ENCODE results near the gene CFD.

Gene CFD

DNA sequence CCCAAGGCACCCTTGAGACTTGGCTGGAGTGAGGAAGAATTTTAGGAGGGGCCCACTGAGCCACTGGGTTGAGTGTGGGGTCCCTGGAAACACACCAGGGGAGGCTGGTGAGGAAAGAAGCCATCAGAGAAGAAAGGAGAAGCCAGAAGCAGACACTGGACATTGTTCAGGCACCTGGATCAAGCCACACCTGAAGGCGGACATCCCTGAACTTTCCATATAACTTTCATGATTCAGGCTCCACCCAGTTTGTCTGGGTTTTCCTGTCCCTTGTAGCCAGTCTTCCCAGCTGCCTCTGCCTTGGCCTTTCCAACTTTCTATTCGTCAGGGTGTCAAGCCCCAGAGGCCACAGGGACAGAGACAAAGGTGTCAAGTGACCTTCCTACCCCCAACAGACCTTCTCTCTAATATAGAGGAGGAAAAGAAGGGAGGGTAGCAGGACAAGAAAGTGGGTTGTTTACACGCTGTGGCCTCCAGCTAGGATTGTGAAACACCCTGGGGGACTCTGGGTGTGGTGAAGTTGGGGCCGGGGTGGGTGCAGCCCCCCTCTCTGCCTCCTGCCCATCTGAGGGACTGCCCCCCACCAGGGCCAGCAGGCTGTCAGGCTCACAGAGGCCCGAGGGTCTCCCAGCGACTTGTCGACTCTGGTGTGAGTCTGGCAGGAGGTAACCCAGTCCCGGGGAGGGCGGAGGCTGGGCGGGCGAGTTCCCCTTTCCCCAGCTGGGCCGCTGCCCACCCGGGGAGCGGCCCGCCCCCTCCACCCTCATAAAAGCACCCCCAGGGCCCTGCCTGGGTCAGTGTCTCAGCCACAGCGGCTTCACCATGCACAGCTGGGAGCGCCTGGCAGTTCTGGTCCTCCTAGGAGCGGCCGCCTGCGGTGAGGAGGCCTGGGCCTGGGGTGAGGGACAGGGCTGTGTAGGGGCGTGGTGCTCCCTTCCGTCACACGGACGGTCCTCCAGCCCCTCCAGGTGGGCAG is at the start of gene CFD:
Gene CFD, plus strand, starts transcription at position 797 of the 976 bp plus-strand sequence. Its CDS starts 26 bp downstream, at position 823.
- TF ChIP-seq, protein P1, sequence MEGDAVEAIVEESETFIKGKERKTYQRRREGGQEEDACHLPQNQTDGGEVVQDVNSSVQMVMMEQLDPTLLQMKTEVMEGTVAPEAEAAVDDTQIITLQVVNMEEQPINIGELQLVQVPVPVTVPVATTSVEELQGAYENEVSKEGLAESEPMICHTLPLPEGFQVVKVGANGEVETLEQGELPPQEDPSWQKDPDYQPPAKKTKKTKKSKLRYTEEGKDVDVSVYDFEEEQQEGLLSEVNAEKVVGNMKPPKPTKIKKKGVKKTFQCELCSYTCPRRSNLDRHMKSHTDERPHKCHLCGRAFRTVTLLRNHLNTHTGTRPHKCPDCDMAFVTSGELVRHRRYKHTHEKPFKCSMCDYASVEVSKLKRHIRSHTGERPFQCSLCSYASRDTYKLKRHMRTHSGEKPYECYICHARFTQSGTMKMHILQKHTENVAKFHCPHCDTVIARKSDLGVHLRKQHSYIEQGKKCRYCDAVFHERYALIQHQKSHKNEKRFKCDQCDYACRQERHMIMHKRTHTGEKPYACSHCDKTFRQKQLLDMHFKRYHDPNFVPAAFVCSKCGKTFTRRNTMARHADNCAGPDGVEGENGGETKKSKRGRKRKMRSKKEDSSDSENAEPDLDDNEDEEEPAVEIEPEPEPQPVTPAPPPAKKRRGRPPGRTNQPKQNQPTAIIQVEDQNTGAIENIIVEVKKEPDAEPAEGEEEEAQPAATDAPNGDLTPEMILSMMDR (IDR thresholded peaks at IDR 0.05; ENCODE audit: insufficient read depth, missing control alignments), result no peak
- no peak for DNase-seq (ENCODE audit: insufficient read length, low spot score)
- no peak for FAIRE-seq

- TF ChIP-seq, protein P1 (IDR thresholded peaks at IDR 0.05; ENCODE audit: insufficient read depth, missing control alignments), result no peak
- DNase-seq (ENCODE audit: insufficient read length, low spot score) (no peak), FAIRE-seq (no peak)
Measured at GRCh38 chr19:810077-810855, 49.2 kb upstream of the CFD start.

- TF ChIP-seq, protein P1 (IDR thresholded peaks at IDR 0.05; ENCODE audit: insufficient read depth, missing control alignments), result no peak
- FAIRE-seq, result no peak
- no peak for DNase-seq (ENCODE audit: insufficient read length, low spot score)
Measured at GRCh38 chr19:810883-811489, 48.5 kb upstream of the CFD start.

DNA sequence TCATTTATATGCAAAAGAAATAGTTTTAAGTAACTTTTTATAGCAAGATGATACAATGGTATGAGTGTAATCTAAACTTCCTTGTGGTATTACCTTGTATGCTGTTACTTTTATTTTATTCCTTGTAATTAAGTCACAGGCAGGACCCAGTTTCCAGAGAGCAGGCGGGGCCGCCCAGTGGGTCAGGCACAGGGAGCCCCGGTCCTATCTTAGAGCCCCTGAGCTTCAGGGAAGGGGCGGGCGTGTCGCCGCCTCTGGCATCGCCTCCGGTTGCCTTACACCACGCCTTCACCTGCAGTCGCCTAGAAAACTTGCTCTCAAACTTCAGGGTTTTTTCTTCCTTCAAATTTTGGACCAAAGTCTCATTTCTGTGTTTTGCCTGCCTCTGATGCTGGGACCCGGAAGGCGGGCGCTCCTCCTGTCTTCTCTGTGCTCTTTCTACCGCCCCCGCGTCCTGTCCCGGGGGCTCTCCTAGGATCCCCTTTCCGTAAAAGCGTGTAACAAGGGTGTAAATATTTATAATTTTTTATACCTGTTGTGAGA is 47.9 kb upstream of the CFD start:
- FAIRE-seq (no peak), DNase-seq (ENCODE audit: insufficient read length, low spot score) (no peak)
- TF ChIP-seq, protein P1 (IDR thresholded peaks at IDR 0.05; ENCODE audit: insufficient read depth, missing control alignments), result no peak

DNA sequence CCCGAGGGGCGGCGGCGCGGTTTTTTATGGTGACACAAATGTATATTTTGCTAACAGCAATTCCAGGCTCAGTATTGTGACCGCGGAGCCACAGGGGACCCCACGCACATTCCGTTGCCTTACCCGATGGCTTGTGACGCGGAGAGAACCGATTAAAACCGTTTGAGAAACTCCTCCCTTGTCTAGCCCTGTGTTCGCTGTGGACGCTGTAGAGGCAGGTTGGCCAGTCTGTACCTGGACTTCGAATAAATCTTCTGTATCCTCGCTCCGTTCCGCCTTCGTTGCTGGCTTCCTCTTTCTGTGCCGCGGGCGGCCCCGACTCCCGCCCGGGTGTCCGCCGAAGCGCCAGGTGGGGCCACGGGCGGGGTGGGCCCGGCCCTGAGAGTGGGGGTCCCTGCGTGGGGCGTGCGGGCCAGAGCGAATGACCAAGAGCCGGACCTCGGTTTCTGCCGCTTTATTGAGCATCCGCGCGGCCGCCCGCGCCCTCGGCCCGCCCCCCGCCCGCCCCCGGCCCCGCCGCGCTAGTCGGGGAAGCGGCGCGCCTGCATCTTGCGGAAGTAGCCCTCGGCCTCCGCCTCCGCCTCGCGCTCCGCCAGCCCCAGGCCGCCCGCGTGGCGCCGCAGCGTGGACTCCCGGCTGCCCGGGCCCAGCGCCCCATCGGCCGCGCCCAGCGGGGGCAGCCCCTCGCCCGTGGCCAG is 47.3 kb upstream of the CFD start:
- FAIRE-seq, result no peak
- DNase-seq (ENCODE audit: insufficient read length, low spot score), result no peak
- TF ChIP-seq, protein P1 (IDR thresholded peaks at IDR 0.05; ENCODE audit: insufficient read depth, missing control alignments), result no peak

DNA sequence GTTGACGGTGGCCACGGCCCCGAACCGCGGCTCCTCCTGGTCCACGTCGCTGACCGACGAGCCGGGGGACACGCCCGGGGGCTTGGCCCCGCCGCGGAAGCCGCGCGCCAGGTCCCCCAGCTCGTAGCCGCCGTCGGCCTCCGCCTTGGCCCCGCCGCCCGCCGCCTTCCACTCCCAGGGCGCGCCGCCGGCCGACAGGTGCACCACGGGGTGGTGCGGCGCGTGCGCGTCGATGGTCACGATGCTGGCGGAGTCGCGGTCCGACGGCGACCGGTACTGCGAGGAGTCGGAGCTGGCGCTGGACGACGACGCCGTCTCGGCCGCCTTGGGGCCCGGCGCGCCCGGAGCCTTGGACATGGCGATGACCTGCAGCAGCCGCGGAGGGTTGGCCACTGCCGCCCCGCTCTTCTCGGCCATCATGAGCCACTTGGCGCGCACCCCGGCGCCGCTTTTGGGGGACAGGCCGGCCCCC is 46.7 kb upstream of the CFD start:
- no peak for DNase-seq (ENCODE audit: insufficient read length, low spot score)
- no peak for FAIRE-seq

More for the DNA sequence above, 46.7 kb upstream of the CFD start:
- TF ChIP-seq, protein P1 (IDR thresholded peaks at IDR 0.05; ENCODE audit: insufficient read depth, missing control alignments), result no peak

All from D721Med (cell line).